GM12872 (cell line): ENCODE measurements around the gene TCF7.

Experiments used
- TF ChIP-seq, protein P1 (sequence below): IDR thresholded peaks from 3 replicates; pipeline ENCODE4 v1.5.1; 2011; ENCODE audit warnings: low read depth, mild to moderate bottlenecking, low read length, moderate library complexity; ENCODE audit not compliant: insufficient read depth

TCF7 gene

GRCh38 chr5:134130239-134130945, 15.9 kb downstream of the TCF7 start:
- TF ChIP-seq, protein P1, sequence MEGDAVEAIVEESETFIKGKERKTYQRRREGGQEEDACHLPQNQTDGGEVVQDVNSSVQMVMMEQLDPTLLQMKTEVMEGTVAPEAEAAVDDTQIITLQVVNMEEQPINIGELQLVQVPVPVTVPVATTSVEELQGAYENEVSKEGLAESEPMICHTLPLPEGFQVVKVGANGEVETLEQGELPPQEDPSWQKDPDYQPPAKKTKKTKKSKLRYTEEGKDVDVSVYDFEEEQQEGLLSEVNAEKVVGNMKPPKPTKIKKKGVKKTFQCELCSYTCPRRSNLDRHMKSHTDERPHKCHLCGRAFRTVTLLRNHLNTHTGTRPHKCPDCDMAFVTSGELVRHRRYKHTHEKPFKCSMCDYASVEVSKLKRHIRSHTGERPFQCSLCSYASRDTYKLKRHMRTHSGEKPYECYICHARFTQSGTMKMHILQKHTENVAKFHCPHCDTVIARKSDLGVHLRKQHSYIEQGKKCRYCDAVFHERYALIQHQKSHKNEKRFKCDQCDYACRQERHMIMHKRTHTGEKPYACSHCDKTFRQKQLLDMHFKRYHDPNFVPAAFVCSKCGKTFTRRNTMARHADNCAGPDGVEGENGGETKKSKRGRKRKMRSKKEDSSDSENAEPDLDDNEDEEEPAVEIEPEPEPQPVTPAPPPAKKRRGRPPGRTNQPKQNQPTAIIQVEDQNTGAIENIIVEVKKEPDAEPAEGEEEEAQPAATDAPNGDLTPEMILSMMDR = no peak

DNA sequence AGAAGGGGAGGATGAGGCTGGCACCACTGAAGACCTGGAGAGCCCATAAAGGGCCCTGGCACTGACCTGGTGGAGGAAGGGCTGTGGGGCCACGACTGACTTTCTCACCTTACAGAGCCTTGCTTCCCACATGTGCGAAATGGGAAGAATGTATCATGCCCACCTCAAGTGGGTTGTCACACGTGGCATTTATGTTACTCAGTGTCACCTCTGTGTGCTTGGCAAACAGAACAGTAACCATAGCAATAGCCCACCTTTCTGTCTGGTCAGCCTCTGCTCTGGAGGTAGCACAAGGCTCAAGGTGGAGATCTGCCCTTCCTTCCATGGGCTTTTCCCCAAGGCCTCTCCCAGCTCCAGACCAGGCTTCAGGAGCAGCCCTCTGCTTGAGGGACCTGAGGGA, 16.7 kb downstream of the TCF7 start:
- TF ChIP-seq, protein P1 = no peak

DNA sequence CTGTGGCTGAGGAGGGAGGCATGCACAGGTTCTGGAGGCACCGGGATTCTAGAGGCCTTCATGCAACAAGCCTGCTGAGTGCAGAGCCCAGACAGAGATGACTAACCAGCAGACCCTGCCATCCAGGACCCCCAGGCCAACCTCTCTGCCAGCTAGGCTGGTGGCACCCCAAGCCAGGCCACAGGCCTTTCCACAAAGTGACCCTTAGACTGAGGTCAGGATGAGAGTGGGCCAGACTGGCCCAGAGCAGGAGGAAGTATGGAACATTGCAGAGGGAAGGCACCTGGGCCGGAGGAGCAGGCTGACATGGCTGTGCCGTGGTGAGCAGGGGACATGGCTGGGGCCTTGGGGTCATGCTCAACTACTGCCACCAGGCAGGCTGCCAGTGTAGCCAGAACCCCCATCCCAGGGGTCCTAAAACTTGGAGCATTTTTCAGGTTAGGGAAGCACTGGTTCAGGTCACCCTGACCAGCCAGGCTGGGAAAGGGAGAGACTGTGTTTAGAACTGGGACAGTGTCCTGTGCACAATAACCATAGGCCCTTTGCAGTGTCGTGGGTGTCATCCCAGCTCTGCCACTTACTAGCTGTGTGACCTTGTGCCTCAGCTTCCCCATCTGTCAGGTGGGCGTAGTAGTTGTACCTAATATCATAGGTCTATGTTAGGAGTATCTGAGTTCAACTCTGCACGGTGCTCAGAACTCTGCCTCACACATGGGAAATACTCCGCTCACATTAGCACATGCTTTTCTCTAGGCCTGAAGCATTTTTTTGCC, 17.3 kb downstream of the TCF7 start:
- TF ChIP-seq, protein P1 = no peak

DNA sequence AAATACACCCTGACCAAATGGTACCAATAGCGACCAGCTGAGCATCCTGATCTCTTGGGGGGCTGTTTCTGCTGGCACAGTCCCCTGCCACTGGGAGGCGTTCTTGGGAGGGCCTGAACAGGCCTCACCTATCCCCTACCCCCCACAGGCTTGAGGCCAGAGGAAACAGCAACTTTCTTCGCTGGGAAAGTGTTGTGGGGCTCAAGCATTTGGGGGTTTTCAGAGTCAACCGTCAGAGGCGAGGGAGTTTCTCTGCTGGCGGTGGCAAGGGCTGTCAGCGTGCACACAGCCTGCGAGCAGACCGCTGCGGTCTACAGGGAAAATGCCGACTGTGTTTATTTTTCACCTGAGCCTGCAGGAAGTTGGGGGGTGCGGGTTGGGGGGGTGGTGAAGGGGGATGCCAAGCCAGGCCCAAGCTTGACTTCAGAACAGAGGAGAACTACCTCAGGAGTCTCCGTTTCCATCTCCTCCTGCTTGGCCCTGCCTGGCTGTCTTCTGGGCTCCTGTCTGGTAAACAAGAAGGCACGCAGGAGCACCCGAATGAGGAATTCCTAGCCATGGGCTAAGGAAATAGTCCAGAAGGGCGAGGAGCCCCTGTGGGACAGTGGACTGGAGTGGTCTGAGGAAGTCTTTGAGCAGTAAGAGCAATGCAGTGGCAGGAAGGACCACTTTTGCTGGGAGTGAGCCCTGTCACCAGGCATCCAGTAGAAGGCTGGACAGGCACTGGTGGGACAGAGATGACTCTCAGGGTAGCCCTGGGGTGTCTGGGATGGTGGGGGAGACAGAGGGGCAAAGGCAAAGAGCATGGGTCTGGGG, 18.1 kb downstream of the TCF7 start:
- TF ChIP-seq, protein P1 = peak; percentile 71

DNA sequence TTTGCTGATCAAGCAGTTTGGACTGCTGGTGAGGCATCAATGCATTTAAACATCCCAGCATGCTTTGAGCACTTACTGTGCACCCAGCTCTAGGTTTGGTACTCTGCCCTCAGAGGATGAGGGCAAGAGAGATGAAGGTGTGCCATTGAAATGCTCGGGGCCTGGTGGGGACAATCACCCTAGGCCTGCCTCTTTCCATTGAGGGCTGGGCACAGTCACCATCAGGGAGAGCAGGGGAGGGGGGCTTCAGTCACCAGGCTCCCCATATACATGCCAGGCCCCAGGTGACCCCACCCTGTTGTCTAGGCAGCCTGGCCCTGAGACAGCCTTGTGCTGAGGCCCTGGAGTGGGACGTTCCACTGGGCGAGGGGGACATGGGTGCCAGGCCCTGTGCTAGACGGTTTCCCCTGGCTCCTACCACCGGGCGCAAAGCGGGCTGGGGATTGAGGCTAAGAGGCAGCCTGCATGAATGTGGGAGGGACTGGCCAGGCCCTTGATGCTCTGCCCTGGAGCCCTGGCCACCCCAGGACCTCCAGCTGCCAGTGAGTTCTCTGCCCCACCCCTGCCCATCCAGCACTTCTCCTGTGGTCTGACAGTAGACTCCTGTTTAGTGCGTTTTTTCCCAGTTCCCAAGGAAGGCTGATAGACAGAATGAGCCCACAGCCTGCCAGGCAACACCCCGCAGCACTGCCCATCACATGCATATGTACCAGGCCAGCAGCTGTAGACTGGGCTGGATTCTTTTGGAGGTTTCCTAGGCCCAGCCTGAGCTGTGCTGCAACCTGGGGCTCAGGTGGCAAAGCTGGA, 18.9 kb downstream of the TCF7 start:
- TF ChIP-seq, protein P1 = no peak

DNA sequence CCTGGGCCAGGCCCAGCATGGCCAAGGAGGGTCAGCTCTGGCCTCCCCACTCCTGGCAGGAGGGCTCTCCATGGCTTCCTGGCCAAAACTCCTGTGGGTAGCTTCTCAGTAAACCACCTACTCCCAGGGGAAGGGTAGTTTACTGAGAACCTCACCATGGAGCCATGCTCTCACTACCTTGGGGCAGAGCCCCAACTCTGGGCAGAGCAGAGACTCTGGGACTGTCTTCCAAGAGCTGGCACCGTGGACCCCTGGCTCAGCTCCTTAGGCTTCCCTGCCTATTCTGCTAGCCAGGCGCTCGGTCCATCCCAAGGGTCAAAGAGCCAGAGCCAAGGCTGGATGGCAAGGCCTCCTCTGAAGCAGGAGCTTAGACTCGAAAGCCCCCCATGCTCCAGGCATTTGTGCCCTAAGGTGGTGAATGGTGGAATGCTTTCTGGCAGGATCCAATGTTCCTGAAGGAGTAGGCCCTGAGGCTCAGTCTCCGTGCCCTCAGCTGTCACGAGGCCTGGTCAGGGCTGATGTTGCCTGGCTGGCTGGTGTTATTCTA, 19.6 kb downstream of the TCF7 start:
- TF ChIP-seq, protein P1 = no peak
